Hematopoietic multipotent progenitor cell treated with erythropoietin and hydrocortisone succinate and interleukin-3 and kit ligand, for 17 days (in vitro differentiated cells): ENCODE results near the gene PLCD3.

Experiments
- DNase-seq: peaks from one replicate; pipeline ENCODE4 v3.0.0-alpha.2; 2015; ENCODE audit warnings: low spot score

The PLCD3 gene

GRCh38 chr17:45070001-45070400 lies 62.3 kb downstream of the PLCD3 start:
- no peak for DNase-seq

DNA sequence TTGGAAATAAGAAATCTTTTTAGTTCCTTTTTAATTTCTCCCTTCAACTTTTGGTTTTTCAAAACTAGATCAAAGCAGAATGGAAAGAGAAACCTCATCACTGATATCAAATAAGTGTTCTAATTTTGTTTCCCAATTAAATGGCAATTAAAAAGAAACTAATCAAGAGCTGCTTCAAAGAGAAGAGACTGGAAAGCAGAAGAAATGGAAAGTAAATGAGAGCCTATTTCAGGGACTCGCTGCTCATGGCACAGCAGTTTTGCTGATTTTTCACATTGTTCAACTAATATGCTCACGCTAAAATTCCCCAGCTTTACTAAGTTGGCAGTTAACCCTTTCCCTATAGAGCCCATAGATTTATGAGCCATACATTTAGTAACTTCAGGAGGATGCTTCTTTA lies 64.7 kb downstream of the PLCD3 start:
- DNase-seq = no peak

GRCh38 chr17:45063198-45063597 lies 69.1 kb downstream of the PLCD3 start:
- no peak for DNase-seq

- DNase-seq = no peak
These were observed 70.6 kb downstream of the PLCD3 start for GRCh38 chr17:45061606-45062205.

DNA sequence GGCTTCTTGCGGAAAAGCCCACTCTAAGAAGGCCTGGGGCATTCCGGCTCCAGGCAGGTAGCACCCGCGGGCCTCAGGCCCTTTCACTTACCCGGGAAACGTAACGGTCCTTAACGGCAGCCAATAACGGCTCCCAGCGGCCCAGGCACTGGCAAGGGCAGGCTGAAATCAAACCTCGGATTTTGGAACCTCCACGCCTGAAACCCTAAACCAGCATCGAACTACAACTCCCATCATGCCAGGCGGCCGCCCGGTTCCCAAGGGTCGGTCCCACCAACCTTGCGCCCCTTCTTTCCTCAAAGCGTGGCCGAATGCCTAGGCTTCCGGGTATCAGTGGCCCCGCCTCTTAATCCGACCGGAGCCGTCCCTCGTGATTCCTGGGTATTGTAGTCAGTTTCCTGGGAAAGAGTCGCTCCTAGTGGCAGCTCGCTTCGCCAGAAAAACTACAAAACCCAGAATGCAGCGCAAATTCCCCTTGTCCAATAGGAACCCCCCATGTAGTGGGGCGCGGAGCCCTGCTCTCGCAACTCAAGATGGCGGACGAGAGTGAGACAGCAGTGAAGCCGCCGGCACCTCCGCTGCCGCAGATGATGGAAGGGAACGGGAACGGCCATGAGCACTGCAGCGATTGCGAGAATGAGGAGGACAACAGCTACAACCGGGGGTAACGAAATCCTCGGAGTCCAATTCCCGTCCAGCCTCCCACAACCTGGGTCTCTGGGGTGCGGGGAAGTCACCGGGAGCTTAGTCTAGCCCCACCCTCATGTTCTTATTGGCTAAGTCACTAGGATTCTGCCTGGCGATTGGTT lies 71.3 kb downstream of the PLCD3 start, which contains the start of gene NMT1:
NMT1 (plus strand) TSS at position 521 of the 809 bp plus-strand sequence; CDS start at position 534, 13 bp downstream.
- peak; percentile 99 for DNase-seq

DNA sequence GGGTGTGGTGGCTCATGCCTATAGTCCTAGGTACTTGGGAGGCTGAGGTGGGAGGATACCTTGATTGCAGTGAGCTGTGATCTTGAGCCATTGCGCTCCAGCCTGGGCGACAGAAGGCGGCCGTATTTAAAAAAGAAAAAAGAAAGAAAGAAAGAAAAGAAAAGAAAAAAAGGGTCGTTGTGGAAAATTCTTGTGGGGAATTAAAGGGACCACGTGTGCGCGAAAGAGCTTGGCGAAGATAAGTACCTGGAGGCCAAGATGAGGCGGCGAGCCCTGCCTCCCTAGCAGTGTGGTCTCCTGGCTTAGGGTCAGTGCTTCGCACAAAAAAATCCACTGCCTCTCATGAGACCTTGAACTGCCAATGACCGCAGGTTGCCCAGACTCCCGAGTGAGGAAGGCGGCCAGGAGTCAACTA lies 71.9 kb downstream of the PLCD3 start:
- no peak for DNase-seq
